Activated B cell treated with CpG ODN at 0.5 μM for 24 hours (primary cell): Measurements from ENCODE around the gene LRRC37B. TPM values are rescaled to one million over a fixed set of nuclear protein-coding genes. Genes with fewer than 3 reads are reported as not detected.
"Not testable (repeated sequence)": the region's sequence is repeated elsewhere in the genome, so short reads cannot be mapped to it uniquely, and the experiment has no call there.

Source experiments
- ATAC-seq: fragments of 200-7000 bp; cut with Tn5 transposase; one replicate; pipeline ENCODE4 v1.10.0; 2021; ENCODE audit warnings: low read depth, mild to moderate bottlenecking, moderate library complexity
- CTCF ChIA-PET: fragments of 350-600 bp; sonication (Branson Sonifier 250); formaldehyde crosslinking; loops from one replicate; lab custom pipeline; 2021; ENCODE audit warnings: antibody characterized with exemption; lab: Charles Lee
- POLR2A ChIA-PET: fragments of 350-600 bp; sonication (Branson Sonifier 250); formaldehyde crosslinking; loops from one replicate; lab custom pipeline; 2021; ENCODE audit warnings: antibody characterized with exemption; lab: Charles Lee
- DNase-seq: peaks from one replicate; pipeline ENCODE4 v3.0.0; 2022
- H3K27ac Mint-ChIP-seq: one replicate; pipeline ENCODE4 v1.8.0; 2020; ENCODE audit warnings: mixed read lengths
- H3K27me3 Mint-ChIP-seq: one replicate; pipeline ENCODE4 v1.8.0; 2021; ENCODE audit warnings: mixed read lengths
- H3K36me3 Mint-ChIP-seq: one replicate; pipeline ENCODE4 v1.8.0; 2021; ENCODE audit warnings: low read depth, mixed read lengths
- H3K4me1 Mint-ChIP-seq: one replicate; pipeline ENCODE4 v1.8.0; 2021; ENCODE audit warnings: mixed read lengths
- H3K4me3 Mint-ChIP-seq: one replicate; pipeline ENCODE4 v1.8.0; 2020; ENCODE audit warnings: mild to moderate bottlenecking, mixed read lengths
- H3K9me3 Mint-ChIP-seq: one replicate; pipeline ENCODE4 v1.8.0; 2020; ENCODE audit warnings: mixed read lengths
- CTCF ChIP-seq: fragments of 200-600 bp; IDR thresholded peaks from one replicate; pipeline ENCODE4 v1.8.0; 2022; ENCODE audit warnings: antibody characterized with exemption, mild to moderate bottlenecking
- intact Hi-C: fragments of 100-400 bp; cut with micrococcal nuclease; formaldehyde crosslinking; loops from one replicate; pipeline ENCODE4 v1.15.1; 2024
- total RNA-seq: library from RNA; stranded (reverse); gene quantifications from 2 replicates; pipeline ENCODE4 v1.2.3, GENCODE V29; 2022

Gene LRRC37B
- total RNA-seq, 1 donor from 2014 or later: 19.5 TPM

DNA sequence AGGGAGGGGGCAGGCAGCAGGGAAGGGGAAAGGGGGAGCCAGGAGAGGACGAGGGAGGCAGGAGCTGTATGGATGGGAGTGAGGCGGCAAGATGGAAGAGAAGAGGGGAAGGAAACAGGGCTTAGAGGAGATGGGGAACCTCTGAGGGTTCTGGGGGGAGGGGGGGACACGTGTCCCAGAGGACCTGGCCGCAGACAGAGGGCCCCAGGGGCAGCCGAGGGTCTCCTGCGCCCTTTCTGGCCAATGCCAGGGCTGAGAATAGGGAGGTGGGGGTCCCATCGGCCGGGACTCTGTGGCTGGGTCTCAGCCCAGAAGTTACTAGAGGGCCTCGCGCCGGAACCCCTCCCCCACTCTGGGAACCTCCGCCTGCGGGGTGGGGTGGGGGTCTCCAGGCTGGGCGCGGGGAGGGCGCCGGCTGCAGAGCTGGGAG, 76.4 kb downstream of the LRRC37B start:
- H3K4me3 Mint-ChIP-seq: peak overlapping the region; percentile 59
- H3K9me3 Mint-ChIP-seq, H3K27me3 Mint-ChIP-seq, DNase-seq, H3K4me1 Mint-ChIP-seq, H3K27ac Mint-ChIP-seq, H3K36me3 Mint-ChIP-seq, CTCF ChIA-PET, intact Hi-C loops: not testable (repeated sequence)
- ATAC-seq: peak; percentile 17
- POLR2A ChIA-PET: interaction anchor here (0.6 kb wide), 1 partner anchor 59 kb away, joined by 3 read pairs; no protein-coding TSS in a partner anchor

- H3K36me3 Mint-ChIP-seq, intact Hi-C loops, CTCF ChIA-PET, H3K9me3 Mint-ChIP-seq, POLR2A ChIA-PET, DNase-seq, H3K4me1 Mint-ChIP-seq, H3K27me3 Mint-ChIP-seq, H3K27ac Mint-ChIP-seq: not testable (repeated sequence)
- H3K4me3 Mint-ChIP-seq: peak overlapping the region; percentile 59
- ATAC-seq: peak; percentile 37
Observed at GRCh38 chr17:32084003-32084941, 77.1 kb downstream of the LRRC37B start.

DNA sequence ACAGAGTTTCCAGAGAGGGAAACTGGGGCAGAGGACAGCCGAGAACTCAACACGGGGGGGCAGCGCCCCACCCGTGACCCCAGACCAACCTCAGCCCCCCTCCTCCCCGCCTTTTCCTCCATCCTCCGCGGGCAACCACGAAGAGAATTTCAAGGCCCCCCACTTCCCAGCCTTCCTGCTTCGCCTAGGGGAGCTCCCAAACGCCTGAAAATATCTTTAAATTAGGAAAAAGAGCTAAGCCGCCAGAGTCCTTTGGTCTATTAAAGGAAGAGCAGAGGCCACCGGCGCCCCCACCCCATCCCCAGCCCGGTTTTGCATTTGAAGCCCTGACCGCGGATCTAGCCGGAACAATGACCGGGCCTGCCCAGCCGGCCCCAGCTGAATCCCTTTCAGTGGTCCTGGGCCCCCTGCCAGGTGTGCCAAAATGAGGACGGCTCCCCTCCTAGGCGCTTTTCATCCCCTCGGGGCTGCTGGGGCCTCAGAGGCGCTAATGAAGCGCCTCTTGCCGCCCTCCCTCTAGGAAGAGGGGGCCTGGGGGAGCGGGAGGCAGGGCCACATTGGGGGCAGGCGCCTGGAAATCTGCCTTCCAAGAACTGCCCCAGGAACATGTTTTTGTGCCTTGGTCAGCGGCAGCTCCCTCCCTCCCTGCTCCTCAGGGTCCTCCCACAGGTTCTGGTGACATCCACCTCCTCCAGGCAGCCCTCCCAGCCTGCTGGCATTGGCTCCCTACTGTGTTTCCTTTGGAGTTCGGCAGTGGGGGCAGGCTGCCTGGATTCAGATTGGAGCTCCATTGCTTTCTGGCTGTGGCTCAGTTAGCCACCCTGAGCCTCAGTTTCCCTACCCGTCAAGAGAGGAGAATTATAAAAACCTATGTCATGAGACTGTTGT, 78.0 kb downstream of the LRRC37B start:
- peak overlapping the region; percentile 55 for H3K4me3 Mint-ChIP-seq
- H3K36me3 Mint-ChIP-seq, intact Hi-C loops, DNase-seq, H3K4me1 Mint-ChIP-seq, H3K9me3 Mint-ChIP-seq, ATAC-seq, CTCF ChIA-PET, POLR2A ChIA-PET, H3K27me3 Mint-ChIP-seq, H3K27ac Mint-ChIP-seq: not testable (repeated sequence)

DNA sequence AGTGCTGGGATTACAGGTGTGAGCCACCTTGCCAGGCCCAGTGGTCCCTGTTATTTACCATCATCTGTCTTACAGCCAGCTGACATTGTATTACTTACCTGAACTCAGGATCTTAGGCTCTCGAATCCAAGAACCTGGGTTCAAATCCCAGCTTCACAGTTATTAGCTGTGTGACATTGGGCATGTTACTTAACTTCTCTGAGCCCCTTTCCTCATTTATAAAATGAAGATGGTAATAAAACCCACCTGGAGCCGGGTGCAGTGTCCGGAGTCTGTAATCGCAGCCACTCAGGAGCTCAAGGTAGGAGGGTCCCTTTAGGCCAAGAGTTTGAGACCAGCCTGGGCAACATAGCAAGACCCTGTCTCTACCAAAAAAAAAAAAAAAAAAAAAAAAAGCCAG, 79.7 kb downstream of the LRRC37B start:
- POLR2A ChIA-PET, CTCF ChIA-PET, H3K9me3 Mint-ChIP-seq, H3K36me3 Mint-ChIP-seq, H3K4me1 Mint-ChIP-seq, ATAC-seq, H3K27ac Mint-ChIP-seq, DNase-seq, H3K4me3 Mint-ChIP-seq, H3K27me3 Mint-ChIP-seq, intact Hi-C loops: not testable (repeated sequence)

DNA sequence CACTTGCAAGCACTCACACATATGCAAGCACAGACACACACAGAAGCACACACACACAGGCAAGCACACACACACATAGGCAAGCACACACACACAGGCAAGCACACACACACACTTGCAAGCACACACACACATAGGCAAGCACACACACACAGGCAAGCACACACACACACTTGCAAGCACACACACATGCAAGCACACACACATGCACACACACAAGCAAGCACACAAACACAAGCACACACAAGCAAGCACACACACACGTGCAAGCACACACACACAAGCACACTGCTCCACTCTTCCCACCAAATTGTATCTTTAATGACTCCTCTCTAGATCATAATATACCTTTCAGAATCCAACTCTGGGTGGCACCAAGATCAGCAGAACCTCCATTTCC, 84.9 kb downstream of the LRRC37B start:
- H3K27ac Mint-ChIP-seq, ATAC-seq, H3K27me3 Mint-ChIP-seq, DNase-seq, CTCF ChIA-PET, H3K4me3 Mint-ChIP-seq, H3K4me1 Mint-ChIP-seq, H3K9me3 Mint-ChIP-seq, POLR2A ChIA-PET, H3K36me3 Mint-ChIP-seq, intact Hi-C loops: not testable (repeated sequence)

- no peaks in the 10 kb centered on the region for H3K9me3 Mint-ChIP-seq
- no peaks in the 10 kb centered on the region for H3K4me1 Mint-ChIP-seq
- no peak for TF ChIP-seq CTCF
- no peak for ATAC-seq
- peaks cover 5% of the 10 kb centered on the region for H3K27me3 Mint-ChIP-seq
- CTCF ChIA-PET: interaction anchor here (1.6 kb wide), 1 partner anchor 40 kb away, joined by 5 read pairs; no protein-coding TSS in a partner anchor
- no peak overlapping the region for H3K4me3 Mint-ChIP-seq
- no peak overlapping the region for H3K27ac Mint-ChIP-seq
- POLR2A ChIA-PET: no interaction called here
- no peaks in the 10 kb centered on the region for H3K36me3 Mint-ChIP-seq
- intact Hi-C loops: no loop called here
- DNase-seq: no peak
Observed at GRCh38 chr17:32099686-32100085, 92.5 kb downstream of the LRRC37B start.

GRCh38 chr17:32100323-32100722, 93.1 kb downstream of the LRRC37B start:
- CTCF ChIA-PET: interaction anchor here (1.6 kb wide), 1 partner anchor 40 kb away, joined by 5 read pairs; no protein-coding TSS in a partner anchor
- H3K27ac Mint-ChIP-seq, H3K27me3 Mint-ChIP-seq, intact Hi-C loops, DNase-seq, H3K4me3 Mint-ChIP-seq, POLR2A ChIA-PET, H3K4me1 Mint-ChIP-seq, ATAC-seq, H3K9me3 Mint-ChIP-seq, H3K36me3 Mint-ChIP-seq: not testable (repeated sequence)
